ENCODE data around the gene LMX1A. TPM values are rescaled to one million over a fixed set of nuclear protein-coding genes. Genes with fewer than 3 reads are reported as not detected.

LMX1A gene
- total and polyA plus RNA-seq, 2 donors (not counting 1 experiment from before 2014, with no cell fraction given), result not detected

GRCh38 chr1:165185161-165185889 is 171.2 kb downstream of the LMX1A start:
- WGBS (ENCODE audit: insufficient coverage), result 38% methylated on average over 1 of the region's 4 CpGs
- Histone ChIP-seq H3K4me1 (ENCODE audit: control insufficient read depth in 2 of 2, insufficient read depth in 2 of 2, low read length in 2 of 2) (no peaks in the 10 kb centered on the region), H3K36me3 (replicated peaks in 1 of 2; ENCODE audit: control extremely low read depth in 1 of 2, control insufficient read depth in 1 of 2, extremely low read depth in 1 of 2, insufficient read depth in 2 of 2, low read length in 1 of 2) (no peaks in the 10 kb centered on the region), H3K9ac (ENCODE audit: low read length) (no peak overlapping the region), H3K27me3 (replicated peaks in 1 of 4; ENCODE audit: control extremely low read depth in 1 of 4, control insufficient read depth in 3 of 4, insufficient read depth in 4 of 4, low read length in 3 of 4) (no peaks in the 10 kb centered on the region), H3K27ac (ENCODE audit: low read length in 2 of 2) (no peak overlapping the region), H2AFZ (ENCODE audit: insufficient read depth, low read depth, low read length, poor library complexity, severe bottlenecking) (no peak overlapping the region), H3K4me3 (ENCODE audit: control extremely low read depth in 1 of 5, extremely low read depth in 1 of 5, insufficient read depth in 1 of 5, low read depth in 2 of 5, low read length in 4 of 5) (no peak overlapping the region), H3K79me2 (ENCODE audit: control insufficient read depth, insufficient read depth, low read length) (no peaks in the 10 kb centered on the region), H3K4me2 (replicated peaks; ENCODE audit: low read depth, low read length, poor library complexity, severe bottlenecking) (no peak overlapping the region), H3K9me3 (ENCODE audit: control extremely low read depth in 1 of 3, control insufficient read depth in 2 of 3, insufficient read depth in 1 of 3, low read length in 2 of 3) (peaks cover 0 to 16% (median 0%) of the 10 kb centered on the region in 3 donors), H4K20me1 (ENCODE audit: control insufficient read depth, insufficient read depth, low read length, poor library complexity, severe bottlenecking) (no peaks in the 10 kb centered on the region)
- Mint-ChIP-seq H3K27me3 (no peaks in the 10 kb centered on the region), H3K9me3 (ENCODE audit: insufficient read depth) (peaks cover 2% of the 10 kb centered on the region), H3K4me1 (no peaks in the 10 kb centered on the region), H3K27ac (no peak overlapping the region), H3K4me3 (no peak overlapping the region)
- intact Hi-C loops (cut with micrococcal nuclease), result no loop called here
- ATAC-seq (ENCODE audit: low read depth), result no peak
- no peak for DNase-seq
- ChIA-PET POLR2A (no interaction called here), CTCF (no interaction called here)
- no peak for TF ChIP-seq EZH2 (IDR thresholded peaks at IDR 0.05; ENCODE audit: borderline replicate concordance, insufficient read depth, low read depth, low read length, poor library complexity, severe bottlenecking)

GRCh38 chr1:165182975-165183374 is 173.5 kb downstream of the LMX1A start:
- 65% methylated on average over 3 of the region's 3 CpGs for WGBS (ENCODE audit: insufficient coverage)

More at GRCh38 chr1:165182975-165183374, 173.5 kb downstream of the LMX1A start:
- H3K36me3 ChIP-seq (replicated peaks in 1 of 2; ENCODE audit: control extremely low read depth in 1 of 2, control insufficient read depth in 1 of 2, extremely low read depth in 1 of 2, insufficient read depth in 2 of 2, low read length in 1 of 2), result no peaks in the 10 kb centered on the region
- H3K9me3 ChIP-seq (ENCODE audit: control extremely low read depth in 1 of 3, control insufficient read depth in 2 of 3, insufficient read depth in 1 of 3, low read length in 2 of 3), result peaks cover 0 to 16% (median 0%) of the 10 kb centered on the region in 3 donors
- no peak overlapping the region for H3K4me3 ChIP-seq (ENCODE audit: control extremely low read depth in 1 of 5, extremely low read depth in 1 of 5, insufficient read depth in 1 of 5, low read depth in 2 of 5, low read length in 4 of 5)
- ATAC-seq (ENCODE audit: low read depth) (no peak), DNase-seq (no peak)
- ChIA-PET POLR2A (no interaction called here), CTCF (no interaction called here)
- H3K4me1 Mint-ChIP-seq, result no peaks in the 10 kb centered on the region
- no peaks in the 10 kb centered on the region for H4K20me1 ChIP-seq (ENCODE audit: control insufficient read depth, insufficient read depth, low read length, poor library complexity, severe bottlenecking)
- no peaks in the 10 kb centered on the region for H3K79me2 ChIP-seq (ENCODE audit: control insufficient read depth, insufficient read depth, low read length)
- TF ChIP-seq CTCF (IDR thresholded peaks at IDR 0.05), result no peak
- TF ChIP-seq EZH2 (IDR thresholded peaks at IDR 0.05; ENCODE audit: borderline replicate concordance, insufficient read depth, low read depth, low read length, poor library complexity, severe bottlenecking), result no peak
- H3K9me3 Mint-ChIP-seq (ENCODE audit: insufficient read depth), result peaks cover 2% of the 10 kb centered on the region
- peaks cover 3% of the 10 kb centered on the region for H3K27me3 Mint-ChIP-seq
- H3K4me3 Mint-ChIP-seq, result no peak overlapping the region
- no peak overlapping the region for H3K4me2 ChIP-seq (replicated peaks; ENCODE audit: low read depth, low read length, poor library complexity, severe bottlenecking)
- no peaks in the 10 kb centered on the region for H3K4me1 ChIP-seq (ENCODE audit: control insufficient read depth in 2 of 2, insufficient read depth in 2 of 2, low read length in 2 of 2)
- no peak overlapping the region for H3K9ac ChIP-seq (ENCODE audit: low read length)
- no peak overlapping the region for H3K27ac ChIP-seq (ENCODE audit: low read length in 2 of 2)
- intact Hi-C loops (cut with micrococcal nuclease), result no loop called here
- no peak overlapping the region for H2AFZ ChIP-seq (ENCODE audit: insufficient read depth, low read depth, low read length, poor library complexity, severe bottlenecking)
- H3K27ac Mint-ChIP-seq, result no peak overlapping the region
- no peaks in the 10 kb centered on the region for H3K27me3 ChIP-seq (replicated peaks in 1 of 4; ENCODE audit: control extremely low read depth in 1 of 4, control insufficient read depth in 3 of 4, insufficient read depth in 4 of 4, low read length in 3 of 4)

All from B cell (primary cell).